AG10803 (cell line): ENCODE results near the gene SEMA6C.

Source experiments
- DNase-seq: peaks from one replicate; pipeline ENCODE4 v3.0.0; 2010; ENCODE audit warnings: low read depth
- H3K4me3 ChIP-seq: 2 replicates; pipeline ENCODE4 v1.5.1; 2011; ENCODE audit warnings: mild to moderate bottlenecking, low read length, control low read depth
- CTCF ChIP-seq: conservative IDR thresholded peaks from 2 replicates; pipeline ENCODE4 v1.5.1; 2011; ENCODE audit warnings: mild to moderate bottlenecking, low read length, control low read depth, inconsistent platforms

The SEMA6C gene

GRCh38 chr1:151166505-151166956, 20.1 kb upstream of the SEMA6C start:
- TF ChIP-seq CTCF: no peak
- peak; percentile 81 for DNase-seq
- H3K4me3 ChIP-seq: peak overlapping the region; percentile 98

DNA sequence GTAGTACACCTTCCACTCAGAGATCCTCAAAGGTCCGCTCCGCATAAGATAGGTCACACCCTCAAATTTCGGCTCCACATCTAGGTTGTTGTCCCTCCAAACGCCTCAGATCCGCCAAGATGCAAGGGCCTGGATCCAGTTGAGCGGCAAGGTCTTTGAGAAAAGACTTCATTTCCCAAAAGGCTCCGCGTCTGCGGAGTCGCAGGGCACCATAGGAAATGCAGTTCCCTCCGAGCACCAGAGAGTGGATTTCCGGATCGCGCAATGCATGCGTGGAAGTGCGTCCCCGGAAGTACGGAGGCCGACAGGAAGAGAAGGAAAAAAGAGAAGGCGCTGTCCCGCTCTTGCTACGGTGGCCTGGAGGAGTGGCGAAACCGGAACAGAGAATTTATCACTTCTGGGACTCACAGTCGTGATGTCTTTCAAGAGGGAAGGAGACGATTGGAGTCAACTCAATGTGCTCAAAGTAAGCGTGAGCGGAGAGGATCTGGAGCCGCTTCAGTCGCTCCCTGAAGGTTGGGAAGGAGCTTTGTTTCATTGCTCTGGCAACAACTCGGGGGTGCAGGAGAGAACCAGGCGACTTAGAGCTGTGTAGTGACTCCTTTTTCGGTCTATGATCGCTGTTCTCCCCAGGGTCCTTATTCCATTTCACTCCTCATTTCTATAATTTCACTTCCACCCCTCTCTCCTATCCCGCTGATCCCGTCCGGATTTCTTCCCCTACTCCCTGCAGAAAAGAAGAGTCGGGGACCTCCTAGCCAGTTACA, 19.5 kb upstream of the SEMA6C start, which contains the start of the genes LYSMD1 and SCNM1:
TSS of gene LYSMD1 (minus strand) at position 165 of the 767 bp plus-strand sequence. CDS start 644 bp downstream, outside the sequence.
TSS of gene SCNM1 (plus strand) at position 407 of the 767 bp plus-strand sequence. CDS start at position 416, 9 bp downstream.
- 0 out of 2 replicates have a peak, but pooled peaks have one; percentile 15 for TF ChIP-seq CTCF
- peak; percentile 99 for DNase-seq
- peak within 1 kb of the TSS; percentile 98 for H3K4me3 ChIP-seq

- TF ChIP-seq CTCF: no peak; the same call in 1 of the 2 replicates
- H3K4me3 ChIP-seq: peak overlapping the region; percentile 98
- peak; percentile 59 for DNase-seq
These were observed 18.9 kb upstream of the SEMA6C start for GRCh38 chr1:151165281-151165737.

GRCh38 chr1:151164732-151165280, 18.4 kb upstream of the SEMA6C start:
- peak overlapping the region; percentile 98 for H3K4me3 ChIP-seq
- TF ChIP-seq CTCF: no peak
- peak; percentile 22 for DNase-seq

DNA sequence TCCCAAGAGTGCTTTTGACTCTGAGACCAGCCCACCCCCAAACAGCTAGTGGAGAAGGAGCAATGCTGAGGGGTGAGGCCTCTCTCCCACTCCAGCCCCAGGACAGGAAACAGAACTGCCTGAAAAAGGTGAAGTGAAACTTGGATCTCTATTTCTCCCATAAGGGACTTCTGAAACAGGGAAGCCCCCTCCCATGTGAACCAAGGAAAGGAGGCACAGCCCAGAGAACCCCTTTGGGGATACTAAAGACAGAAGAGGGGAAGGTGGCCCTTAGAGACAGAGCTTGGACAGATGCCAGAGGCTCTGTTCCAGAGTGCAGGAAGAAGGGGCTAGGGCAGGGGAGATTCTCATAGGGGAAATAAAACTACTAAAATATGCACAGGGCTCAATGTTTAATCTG, 12.9 kb upstream of the SEMA6C start:
- TF ChIP-seq CTCF: no peak
- no peak for DNase-seq
- no peak overlapping the region for H3K4me3 ChIP-seq

GRCh38 chr1:151158751-151159251, 12.4 kb upstream of the SEMA6C start:
- H3K4me3 ChIP-seq: no peak overlapping the region
- no peak for TF ChIP-seq CTCF
- DNase-seq: no peak

DNA sequence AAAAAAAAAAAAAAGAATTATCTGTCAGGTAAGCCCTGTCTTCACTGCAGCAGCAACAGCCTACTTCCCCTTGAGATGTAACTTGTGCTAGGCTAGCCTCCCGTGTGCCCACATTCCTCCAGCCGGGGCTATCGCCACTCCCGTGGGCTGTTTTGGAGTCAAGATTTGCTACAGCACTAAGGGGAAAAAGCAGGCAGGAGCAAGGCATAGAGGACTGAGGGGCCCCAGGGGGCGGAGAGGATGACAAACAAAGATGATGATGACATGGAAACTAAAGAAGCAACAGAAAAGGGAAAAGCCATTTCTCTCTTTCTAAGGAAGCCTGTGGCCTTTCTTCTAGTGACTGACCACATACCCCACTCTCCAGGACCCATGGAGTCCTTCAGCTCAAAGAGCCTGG, 11.9 kb upstream of the SEMA6C start:
- H3K4me3 ChIP-seq: no peak overlapping the region
- TF ChIP-seq CTCF: no peak
- DNase-seq: no peak
